H9 (cell line): ENCODE results near the gene CTDSPL. TPM values are rescaled to one million over a fixed set of nuclear protein-coding genes. Genes with fewer than 3 reads are reported as not detected.

Experiments used
- DNase-seq: peaks from one replicate; pipeline ENCODE4 v3.0.0-alpha.2; 2017
- H2AFZ ChIP-seq: one replicate; pipeline ENCODE4 v1.6.1; 2013; ENCODE audit warnings: mild to moderate bottlenecking, low read length, control low read depth, moderate library complexity
- H2AK5ac ChIP-seq: 2 replicates; pipeline ENCODE4 v1.6.1; 2013; ENCODE audit warnings: low read length, control low read depth, mixed read lengths; ENCODE audit not compliant: insufficient read length
- H2BK120ac ChIP-seq: one replicate; pipeline ENCODE4 v1.6.1; 2013; ENCODE audit warnings: low read depth, mild to moderate bottlenecking, low read length, control low read depth, inconsistent platforms; ENCODE audit not compliant: poor library complexity, severe bottlenecking
- H2BK12ac ChIP-seq: 2 replicates; pipeline ENCODE4 v1.6.1; 2013; ENCODE audit warnings: low read length, control low read depth, mixed read lengths, low read depth; ENCODE audit not compliant: insufficient read length
- H2BK15ac ChIP-seq: 2 replicates; pipeline ENCODE4 v1.6.1; 2013; ENCODE audit warnings: low read depth, low read length, control low read depth
- H2BK20ac ChIP-seq: one replicate; pipeline ENCODE4 v1.6.1; 2013; ENCODE audit warnings: low read depth, mild to moderate bottlenecking, low read length, control low read depth, inconsistent platforms; ENCODE audit not compliant: poor library complexity, severe bottlenecking
- H2BK5ac ChIP-seq: 2 replicates; pipeline ENCODE4 v1.6.1; 2013; ENCODE audit warnings: low read length, control low read depth, mixed read lengths; ENCODE audit not compliant: insufficient read length
- H3K14ac ChIP-seq: 2 replicates; pipeline ENCODE4 v1.6.1; 2013; ENCODE audit warnings: low read length, control low read depth; ENCODE audit not compliant: insufficient read depth
- H3K18ac ChIP-seq: 2 replicates; pipeline ENCODE4 v1.6.1; 2013; ENCODE audit warnings: low read depth, mild to moderate bottlenecking, mixed read lengths, low read length, control low read depth; ENCODE audit not compliant: insufficient read length
- H3K23ac ChIP-seq: 2 replicates; pipeline ENCODE4 v1.6.1; 2013; ENCODE audit warnings: low read length, control low read depth, mixed read lengths, low read depth; ENCODE audit not compliant: insufficient read length
- H3K23me2 ChIP-seq: 2 replicates; pipeline ENCODE4 v1.6.1; 2013; ENCODE audit warnings: low read depth, mild to moderate bottlenecking, mixed read lengths, low read length, control low read depth; ENCODE audit not compliant: insufficient read length, poor library complexity, severe bottlenecking
- H3K27ac ChIP-seq: 2 replicates; pipeline ENCODE4 v1.5.1; 2013; ENCODE audit warnings: low read length, control low read depth, mixed read lengths, low read depth; ENCODE audit not compliant: insufficient read length
- H3K27me3 ChIP-seq: 2 replicates; pipeline ENCODE4 v1.6.1; 2013; ENCODE audit warnings: low read length, control low read depth, inconsistent platforms; ENCODE audit not compliant: insufficient read depth
- H3K4ac ChIP-seq: 2 replicates; pipeline ENCODE4 v1.6.1; 2013; ENCODE audit warnings: low read depth, mild to moderate bottlenecking, control low read depth, inconsistent platforms, low read length, moderate library complexity
- H3K4me1 ChIP-seq: 2 replicates; pipeline ENCODE4 v1.6.1; 2013; ENCODE audit warnings: low read length, control low read depth, inconsistent platforms; ENCODE audit not compliant: insufficient read depth
- H3K4me2 ChIP-seq: 2 replicates; pipeline ENCODE4 v1.6.1; 2013; ENCODE audit warnings: low read length, control low read depth, mixed read lengths; ENCODE audit not compliant: insufficient read length, insufficient read depth
- H3K56ac ChIP-seq: 2 replicates; pipeline ENCODE4 v1.6.1; 2013; ENCODE audit warnings: low read depth, mild to moderate bottlenecking, mixed read lengths, low read length, control low read depth; ENCODE audit not compliant: insufficient read length
- H3K79me1 ChIP-seq: 2 replicates; pipeline ENCODE4 v1.6.1; 2013; ENCODE audit warnings: low read depth, mild to moderate bottlenecking, moderate library complexity, low read length, control low read depth, inconsistent platforms; ENCODE audit not compliant: insufficient read depth, poor library complexity, severe bottlenecking
- H3K79me2 ChIP-seq: 2 replicates; pipeline ENCODE4 v1.6.1; 2013; ENCODE audit warnings: low read length, control low read depth, inconsistent platforms; ENCODE audit not compliant: insufficient read depth
- H3K9ac ChIP-seq: 2 replicates; pipeline ENCODE4 v1.6.1; 2013; ENCODE audit warnings: low read length, control low read depth, mixed read lengths; ENCODE audit not compliant: insufficient read length; ENCODE audit errors: extremely low read depth
- H3K9me3 ChIP-seq: one replicate; pipeline ENCODE4 v1.6.1; 2013; ENCODE audit warnings: low read depth, low read length, inconsistent platforms; ENCODE audit not compliant: control insufficient read depth
- H3T11ph ChIP-seq: one replicate; pipeline ENCODE4 v1.6.1; 2013; ENCODE audit warnings: mild to moderate bottlenecking, low read length, control low read depth, inconsistent platforms
- H4K20me1 ChIP-seq: one replicate; pipeline ENCODE4 v1.6.1; 2013; ENCODE audit not compliant: control insufficient read depth, insufficient read length, insufficient read depth
- H4K5ac ChIP-seq: 2 replicates; pipeline ENCODE4 v1.6.1; 2013; ENCODE audit warnings: low read depth, mild to moderate bottlenecking, mixed read lengths, low read length, control low read depth; ENCODE audit not compliant: insufficient read length
- H4K8ac ChIP-seq: replicated peaks from 2 replicates; pipeline ENCODE4 v1.6.1; 2013; ENCODE audit warnings: low read length, control low read depth, mixed read lengths, low read depth; ENCODE audit not compliant: insufficient read length
- H4K91ac ChIP-seq: 2 replicates; pipeline ENCODE4 v1.6.1; 2013; ENCODE audit warnings: low read depth, mild to moderate bottlenecking, moderate library complexity, mixed read lengths, low read length, control low read depth; ENCODE audit not compliant: insufficient read length
- H3K27ac Mint-ChIP-seq, 3 experiments: 2 replicates in 2 of 3; 3 replicates in 1 of 3; pipeline ENCODE4 v1.8.0; 2020 to 2021; ENCODE audit warnings: mixed read lengths in 3 of 3, mild to moderate bottlenecking in 1 of 3, moderate library complexity in 1 of 3
- H3K27me3 Mint-ChIP-seq: 2 replicates; pipeline ENCODE4 v1.8.0; 2021; ENCODE audit warnings: low read depth, mild to moderate bottlenecking, moderate library complexity, mixed read lengths
- H3K36me3 Mint-ChIP-seq, 3 experiments: 2 replicates in 2 of 3; 3 replicates in 1 of 3; pipeline ENCODE4 v1.8.0; 2020 to 2021; ENCODE audit warnings: low read depth in 3 of 3, mixed read lengths in 3 of 3; ENCODE audit not compliant: insufficient read depth in 1 of 3
- H3K4me1 Mint-ChIP-seq, 2 experiments: 2 replicates each; pipeline ENCODE4 v1.8.0; 2020; ENCODE audit warnings: mixed read lengths in 2 of 2
- H3K4me3 Mint-ChIP-seq, 2 experiments: 2 replicates in 1 of 2; 3 replicates in 1 of 2; pipeline ENCODE4 v1.8.0; 2020 to 2021; ENCODE audit warnings: mild to moderate bottlenecking in 2 of 2, mixed read lengths in 2 of 2, moderate library complexity in 1 of 2
- H3K9me3 Mint-ChIP-seq, 2 experiments: 2 replicates in 1 of 2; 3 replicates in 1 of 2; pipeline ENCODE4 v1.8.0; 2020; ENCODE audit warnings: mild to moderate bottlenecking in 2 of 2, mixed read lengths in 2 of 2, moderate library complexity in 1 of 2
- whole genome bisulfite sequencing: extraction: QIAGEN DNeasy Blood & Tissue Kit; methylation state at CpG from one replicate; pipeline ENCODE4 v1.1.7; 2013; ENCODE audit warnings: missing lambda C conversion rate, low lambda C conversion rate, mixed read lengths; ENCODE audit not compliant: insufficient read length; ENCODE audit errors: extremely low coverage; 5-methylcytosine and 5-hydroxymethylcytosine counted together
- total RNA-seq: library from RNA; stranded (reverse); gene quantifications from 2 replicates; pipeline ENCODE4 v1.2.1, GENCODE V29; 2021
- TF ChIP-seq, protein P1 (sequence below): fragments of 200-600 bp; sonication (generic); conservative IDR thresholded peaks from 3 replicates; pipeline ENCODE4 v1.8.0; 2021; ENCODE audit warnings: antibody characterized with exemption, mild to moderate bottlenecking

The CTDSPL gene
- total RNA-seq, 1 experiment from 2014 or later, result 20.8 TPM

DNA sequence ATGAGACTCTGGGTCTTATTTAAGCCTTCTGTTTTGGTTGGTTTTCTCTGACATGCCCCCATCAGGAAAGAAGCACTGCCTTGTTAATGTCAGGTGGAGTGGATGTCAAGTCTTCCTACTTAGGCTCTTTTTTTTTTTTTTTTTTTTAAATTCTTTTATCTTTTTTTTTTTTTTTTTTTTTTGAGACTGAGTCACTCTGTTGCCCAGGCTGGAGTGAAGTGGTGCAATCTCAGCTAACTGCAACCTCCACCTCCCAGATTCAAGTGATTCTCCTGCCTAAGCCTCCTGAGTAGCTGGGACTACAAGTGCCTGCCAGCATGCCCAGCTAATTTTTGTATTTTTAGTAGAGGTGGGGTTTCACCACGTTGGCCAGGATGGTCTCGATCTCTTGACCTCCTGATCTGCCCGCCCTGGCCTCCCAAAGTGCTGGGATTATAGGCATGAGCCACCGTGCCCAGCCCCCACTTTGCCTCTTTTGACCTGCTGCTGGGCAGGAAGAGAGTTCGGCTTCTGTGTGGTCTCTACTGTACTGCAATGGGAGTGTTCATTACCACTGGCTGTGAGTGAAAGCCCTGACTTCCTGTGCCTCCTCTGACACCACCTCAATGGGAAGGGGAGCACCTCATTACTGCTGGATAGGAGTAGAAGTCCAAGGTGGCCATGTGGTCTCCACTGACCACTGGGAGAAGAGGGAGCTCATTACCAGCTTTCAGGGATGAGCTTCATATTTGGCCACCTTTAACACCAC is 10.9 kb downstream of the CTDSPL start:
- peaks cover 0 to 12% of the 10 kb centered on the region in 2 experiments; a peak in 4 of 5 replicates for H3K9me3 Mint-ChIP-seq
- no CpG with 5 or more reads among the region's 5 CpGs for WGBS

More for the DNA sequence above, 10.9 kb downstream of the CTDSPL start:
- Histone ChIP-seq H3K4ac (no peak overlapping the region), H2AFZ (no peak overlapping the region), H2BK12ac (no peak overlapping the region), H3K4me1 (peaks cover 4% of the 10 kb centered on the region), H3K56ac (no peak overlapping the region), H3K4me2 (no peak overlapping the region), H2BK15ac (no peak overlapping the region), H3K27me3 (no peaks in the 10 kb centered on the region), H3K18ac (no peak overlapping the region), H2AK5ac (no peak overlapping the region), H3K9ac (no peak overlapping the region), H3K23me2 (no peaks in the 10 kb centered on the region), H3K79me1 (no peaks in the 10 kb centered on the region), H2BK20ac (no peak overlapping the region), H4K91ac (no peak overlapping the region), H3K9me3 (no peaks in the 10 kb centered on the region), H2BK5ac (no peak overlapping the region), H4K20me1 (no peaks in the 10 kb centered on the region), H3K23ac (no peak overlapping the region), H3K14ac (no peak overlapping the region), H3K79me2 (no peaks in the 10 kb centered on the region; the same call in 1 of the 2 replicates), H4K5ac (no peak overlapping the region), H3T11ph (no peak overlapping the region), H3K27ac (no peak overlapping the region), H4K8ac (no peak overlapping the region), H2BK120ac (no peak overlapping the region)
- DNase-seq, result no peak
- Mint-ChIP-seq H3K36me3 (peaks cover 3 to 11% (median 9%) of the 10 kb centered on the region in 3 experiments; a peak in 6 of 7 replicates), H3K4me3 (no peak overlapping the region), H3K27ac (no peak overlapping the region), H3K4me1 (peaks cover 4 to 7% of the 10 kb centered on the region in 2 experiments), H3K27me3 (no peaks in the 10 kb centered on the region)
- TF ChIP-seq, protein P1, sequence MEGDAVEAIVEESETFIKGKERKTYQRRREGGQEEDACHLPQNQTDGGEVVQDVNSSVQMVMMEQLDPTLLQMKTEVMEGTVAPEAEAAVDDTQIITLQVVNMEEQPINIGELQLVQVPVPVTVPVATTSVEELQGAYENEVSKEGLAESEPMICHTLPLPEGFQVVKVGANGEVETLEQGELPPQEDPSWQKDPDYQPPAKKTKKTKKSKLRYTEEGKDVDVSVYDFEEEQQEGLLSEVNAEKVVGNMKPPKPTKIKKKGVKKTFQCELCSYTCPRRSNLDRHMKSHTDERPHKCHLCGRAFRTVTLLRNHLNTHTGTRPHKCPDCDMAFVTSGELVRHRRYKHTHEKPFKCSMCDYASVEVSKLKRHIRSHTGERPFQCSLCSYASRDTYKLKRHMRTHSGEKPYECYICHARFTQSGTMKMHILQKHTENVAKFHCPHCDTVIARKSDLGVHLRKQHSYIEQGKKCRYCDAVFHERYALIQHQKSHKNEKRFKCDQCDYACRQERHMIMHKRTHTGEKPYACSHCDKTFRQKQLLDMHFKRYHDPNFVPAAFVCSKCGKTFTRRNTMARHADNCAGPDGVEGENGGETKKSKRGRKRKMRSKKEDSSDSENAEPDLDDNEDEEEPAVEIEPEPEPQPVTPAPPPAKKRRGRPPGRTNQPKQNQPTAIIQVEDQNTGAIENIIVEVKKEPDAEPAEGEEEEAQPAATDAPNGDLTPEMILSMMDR, result no peak
